ENCODE results near the gene VSTM2L. TPM values are rescaled to one million over a fixed set of nuclear protein-coding genes. Genes with fewer than 3 reads are reported as not detected.

The VSTM2L gene
- total and polyA plus RNA-seq, 2 of the 13 experiments (the other 11 are each of a cell fraction or from before 2014, with no cell fraction given) = not detected

GRCh38 chr20:37986873-37987601 lies 84.1 kb downstream of the VSTM2L start (continued):
- TF ChIP-seq ZKSCAN8 (CRISPR knock-in tag; IDR thresholded peaks at IDR 0.05; ENCODE audit: borderline replicate concordance) (peak; percentile 27; the same call in 1 of the 2 replicates), PTBP1 (IDR thresholded peaks at IDR 0.05; ENCODE audit: low read depth, low read length, poor library complexity, severe bottlenecking) (no peak), ZNF331 (CRISPR knock-in tag; IDR thresholded peaks at IDR 0.05) (peak; percentile 71), ZNF619 (CRISPR knock-in tag; IDR thresholded peaks at IDR 0.05) (no peak), ZMAT5 (CRISPR knock-in tag; IDR thresholded peaks at IDR 0.05; ENCODE audit: borderline replicate concordance, low read depth) (no peak), ZNF687 (CRISPR knock-in tag; IDR thresholded peaks at IDR 0.05) (peak; percentile 79), TBX2 (CRISPR knock-in tag; IDR thresholded peaks at IDR 0.05; ENCODE audit: borderline replicate concordance) (peak; percentile 62; the same call in 1 of the 2 replicates), KDM3A (CRISPR knock-in tag; IDR thresholded peaks at IDR 0.05; ENCODE audit: low read depth) (0 out of 2 replicates have a peak, but pooled peaks have one; percentile 40), ZNF670 (CRISPR knock-in tag; IDR thresholded peaks at IDR 0.05; ENCODE audit: borderline replicate concordance) (no peak), ZNF33A (CRISPR knock-in tag; IDR thresholded peaks at IDR 0.05; ENCODE audit: borderline replicate concordance) (no peak), REXO4 (CRISPR knock-in tag; IDR thresholded peaks at IDR 0.05; ENCODE audit: borderline replicate concordance) (no peak), RARA (CRISPR knock-in tag; IDR thresholded peaks at IDR 0.05) (0 out of 2 replicates have a peak, but pooled peaks have one; percentile 21), XBP1 (CRISPR knock-in tag; IDR thresholded peaks at IDR 0.05) (no peak), ZNF710 (CRISPR knock-in tag; IDR thresholded peaks at IDR 0.05; ENCODE audit: borderline replicate concordance) (no peak), REPIN1 (CRISPR knock-in tag; IDR thresholded peaks at IDR 0.05; ENCODE audit: borderline replicate concordance, low read depth) (0 out of 2 replicates have a peak, but pooled peaks have one; percentile 16), BRF2 (CRISPR knock-in tag; IDR thresholded peaks at IDR 0.05) (no peak), USF2 (IDR thresholded peaks at IDR 0.05; ENCODE audit: low read depth, low read length) (no peak), USF2 (CRISPR knock-in tag; IDR thresholded peaks at IDR 0.05; ENCODE audit: borderline replicate concordance) (no peak)

Data from HepG2 (cell line).